ENCODE measurements around the gene BOC. TPM values are rescaled to one million over a fixed set of nuclear protein-coding genes. Genes with fewer than 3 reads are reported as not detected.

Gene BOC
- total RNA-seq, 1 donor = 22.8 TPM

DNA sequence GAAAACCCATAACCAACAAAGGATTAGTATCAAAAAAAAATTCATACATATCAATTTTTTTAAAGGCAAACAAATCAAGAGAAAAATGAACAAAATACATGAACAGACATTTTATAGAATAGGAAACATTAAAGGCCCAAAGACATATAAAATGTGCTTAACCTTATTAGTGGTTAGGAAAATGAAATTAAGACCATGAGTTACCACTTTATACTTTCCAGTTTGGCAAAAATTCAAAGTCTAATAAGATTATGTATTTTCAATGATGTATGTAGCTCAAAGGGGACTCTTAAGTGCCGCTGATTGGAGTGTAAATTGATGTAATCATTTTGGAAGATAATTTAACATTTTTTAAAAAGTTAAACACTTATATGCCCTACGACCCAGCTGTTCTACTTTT, 89.2 kb downstream of the BOC start:
- no peak overlapping the region for H3K4me3 ChIP-seq (ENCODE audit: insufficient read depth, low read length)
- TF ChIP-seq, protein P1, sequence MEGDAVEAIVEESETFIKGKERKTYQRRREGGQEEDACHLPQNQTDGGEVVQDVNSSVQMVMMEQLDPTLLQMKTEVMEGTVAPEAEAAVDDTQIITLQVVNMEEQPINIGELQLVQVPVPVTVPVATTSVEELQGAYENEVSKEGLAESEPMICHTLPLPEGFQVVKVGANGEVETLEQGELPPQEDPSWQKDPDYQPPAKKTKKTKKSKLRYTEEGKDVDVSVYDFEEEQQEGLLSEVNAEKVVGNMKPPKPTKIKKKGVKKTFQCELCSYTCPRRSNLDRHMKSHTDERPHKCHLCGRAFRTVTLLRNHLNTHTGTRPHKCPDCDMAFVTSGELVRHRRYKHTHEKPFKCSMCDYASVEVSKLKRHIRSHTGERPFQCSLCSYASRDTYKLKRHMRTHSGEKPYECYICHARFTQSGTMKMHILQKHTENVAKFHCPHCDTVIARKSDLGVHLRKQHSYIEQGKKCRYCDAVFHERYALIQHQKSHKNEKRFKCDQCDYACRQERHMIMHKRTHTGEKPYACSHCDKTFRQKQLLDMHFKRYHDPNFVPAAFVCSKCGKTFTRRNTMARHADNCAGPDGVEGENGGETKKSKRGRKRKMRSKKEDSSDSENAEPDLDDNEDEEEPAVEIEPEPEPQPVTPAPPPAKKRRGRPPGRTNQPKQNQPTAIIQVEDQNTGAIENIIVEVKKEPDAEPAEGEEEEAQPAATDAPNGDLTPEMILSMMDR (IDR thresholded peaks at IDR 0.05; ENCODE audit: extremely low read depth, low read depth, low read length) = no peak
- H2AFZ ChIP-seq (ENCODE audit: low read length) = no peak overlapping the region
- no peaks in the 10 kb centered on the region for H3K9me3 ChIP-seq (ENCODE audit: low read depth, low read length)
- H3K36me3 ChIP-seq (ENCODE audit: insufficient read depth, low read length) = no peaks in the 10 kb centered on the region
- no peak overlapping the region for H3K27ac ChIP-seq (ENCODE audit: low read depth, low read length)
- H3K79me2 ChIP-seq (ENCODE audit: insufficient read depth, low read length) = no peaks in the 10 kb centered on the region
- no peaks in the 10 kb centered on the region for H3K27me3 ChIP-seq (ENCODE audit: insufficient read depth, low read length)
- H3K4me2 ChIP-seq (ENCODE audit: insufficient read depth, low read length) = no peak overlapping the region
- H4K20me1 ChIP-seq (ENCODE audit: insufficient read depth, low read length) = no peaks in the 10 kb centered on the region
- H3K4me1 ChIP-seq (ENCODE audit: insufficient read depth, low read length) = peaks cover 9% of the 10 kb centered on the region
- no peak for DNase-seq (ENCODE audit: insufficient read length, low spot score, missing footprints)

DNA sequence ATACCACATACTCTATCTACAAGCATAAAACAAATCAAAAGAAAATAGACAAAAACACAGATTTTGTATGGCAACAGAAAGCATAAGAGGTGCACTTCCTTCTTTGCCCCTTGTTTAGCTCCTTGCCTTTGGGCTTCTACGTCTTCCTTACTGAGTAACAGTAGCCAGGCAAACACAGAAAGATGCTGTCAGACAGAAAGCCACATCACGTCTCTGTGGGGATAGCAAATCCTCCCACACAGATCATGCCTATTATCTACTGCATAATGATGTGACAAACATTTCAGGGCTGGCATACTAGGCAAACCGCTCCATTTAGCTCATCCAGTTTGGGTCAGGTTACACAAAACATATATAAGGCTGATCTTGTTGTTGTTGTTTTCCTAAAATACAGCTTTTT, 92.7 kb downstream of the BOC start:
- Histone ChIP-seq H3K27ac (ENCODE audit: low read depth, low read length) (no peak overlapping the region), H3K27me3 (ENCODE audit: insufficient read depth, low read length) (no peaks in the 10 kb centered on the region), H3K4me1 (ENCODE audit: insufficient read depth, low read length) (peaks cover 10% of the 10 kb centered on the region), H2AFZ (ENCODE audit: low read length) (no peak overlapping the region), H3K79me2 (ENCODE audit: insufficient read depth, low read length) (no peaks in the 10 kb centered on the region), H3K36me3 (ENCODE audit: insufficient read depth, low read length) (no peaks in the 10 kb centered on the region), H4K20me1 (ENCODE audit: insufficient read depth, low read length) (no peaks in the 10 kb centered on the region), H3K4me3 (ENCODE audit: insufficient read depth, low read length) (no peak overlapping the region), H3K9me3 (ENCODE audit: low read depth, low read length) (no peaks in the 10 kb centered on the region), H3K4me2 (ENCODE audit: insufficient read depth, low read length) (no peak overlapping the region)
- DNase-seq (ENCODE audit: insufficient read length, low spot score, missing footprints) = no peak
- TF ChIP-seq, protein P1 (IDR thresholded peaks at IDR 0.05; ENCODE audit: extremely low read depth, low read depth, low read length) = no peak

DNA sequence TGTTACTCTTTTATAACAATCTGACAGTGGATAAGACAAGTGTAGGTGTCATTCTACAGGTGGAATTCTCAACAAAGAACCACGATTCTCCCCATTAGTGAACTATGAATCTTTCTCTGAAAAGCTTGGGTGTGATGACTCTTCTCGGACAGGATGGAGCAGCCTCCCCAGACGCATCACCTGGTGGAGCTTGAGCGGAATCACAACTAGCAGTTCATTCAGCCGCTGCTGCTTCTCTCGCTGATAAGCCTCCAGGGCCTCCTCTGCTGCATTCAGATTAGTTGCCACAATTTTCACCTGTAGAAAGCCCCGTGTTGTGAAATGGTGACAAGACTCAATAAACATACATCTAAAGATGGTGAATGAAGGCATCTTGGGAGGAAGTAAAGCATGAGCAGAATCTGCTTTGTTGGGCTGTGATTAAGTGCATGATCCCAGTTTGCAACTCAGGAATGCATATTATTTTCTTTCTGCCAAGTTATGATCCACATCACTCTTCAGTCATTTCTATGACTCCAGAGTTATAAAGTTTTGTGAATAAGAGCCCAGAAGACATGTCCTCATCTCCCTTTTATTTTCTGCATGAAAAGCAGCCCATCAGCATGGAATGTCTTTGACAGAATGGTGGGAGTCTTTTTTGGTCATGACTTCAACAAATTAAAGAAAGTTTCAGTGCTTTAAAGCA, 93.6 kb downstream of the BOC start:
- Histone ChIP-seq H3K79me2 (ENCODE audit: insufficient read depth, low read length) (no peaks in the 10 kb centered on the region), H2AFZ (ENCODE audit: low read length) (no peak overlapping the region), H3K27ac (ENCODE audit: low read depth, low read length) (no peak overlapping the region), H3K9me3 (ENCODE audit: low read depth, low read length) (no peaks in the 10 kb centered on the region), H3K27me3 (ENCODE audit: insufficient read depth, low read length) (no peaks in the 10 kb centered on the region), H4K20me1 (ENCODE audit: insufficient read depth, low read length) (no peaks in the 10 kb centered on the region), H3K36me3 (ENCODE audit: insufficient read depth, low read length) (no peaks in the 10 kb centered on the region), H3K4me1 (ENCODE audit: insufficient read depth, low read length) (peaks cover 10% of the 10 kb centered on the region), H3K4me2 (ENCODE audit: insufficient read depth, low read length) (peak overlapping the region; percentile 3), H3K4me3 (ENCODE audit: insufficient read depth, low read length) (no peak overlapping the region)
- TF ChIP-seq, protein P1 (IDR thresholded peaks at IDR 0.05; ENCODE audit: extremely low read depth, low read depth, low read length) = no peak
- DNase-seq (ENCODE audit: insufficient read length, low spot score, missing footprints) = no peak

DNA sequence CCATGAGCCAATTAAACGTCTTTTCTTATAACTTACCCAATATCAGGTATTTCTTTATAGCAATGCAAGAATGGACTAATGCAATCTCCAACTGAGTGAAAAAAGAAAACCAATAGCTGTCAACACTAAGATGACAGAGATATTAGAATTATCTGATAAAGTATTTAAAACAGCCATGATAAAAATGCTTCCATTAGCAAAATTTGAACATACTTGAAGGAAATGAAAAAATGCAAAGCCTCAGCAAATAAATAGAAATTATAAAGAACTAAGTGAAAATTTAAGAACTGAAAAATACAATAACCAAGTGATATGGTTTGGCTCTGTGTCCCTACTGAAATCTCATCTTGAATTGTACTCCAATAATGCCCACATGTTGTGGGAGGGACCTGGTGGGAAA, 99.6 kb downstream of the BOC start:
- H3K27ac ChIP-seq (ENCODE audit: low read depth, low read length) = no peak overlapping the region
- H2AFZ ChIP-seq (ENCODE audit: low read length) = no peak overlapping the region
- no peaks in the 10 kb centered on the region for H3K79me2 ChIP-seq (ENCODE audit: insufficient read depth, low read length)
- H3K4me2 ChIP-seq (ENCODE audit: insufficient read depth, low read length) = no peak overlapping the region
- H3K4me3 ChIP-seq (ENCODE audit: insufficient read depth, low read length) = no peak overlapping the region
- H4K20me1 ChIP-seq (ENCODE audit: insufficient read depth, low read length) = no peaks in the 10 kb centered on the region
- H3K27me3 ChIP-seq (ENCODE audit: insufficient read depth, low read length) = no peaks in the 10 kb centered on the region
- no peaks in the 10 kb centered on the region for H3K4me1 ChIP-seq (ENCODE audit: insufficient read depth, low read length)
- H3K9me3 ChIP-seq (ENCODE audit: low read depth, low read length) = no peaks in the 10 kb centered on the region
- TF ChIP-seq, protein P1 (IDR thresholded peaks at IDR 0.05; ENCODE audit: extremely low read depth, low read depth, low read length) = no peak
- H3K36me3 ChIP-seq (ENCODE audit: insufficient read depth, low read length) = no peaks in the 10 kb centered on the region
- DNase-seq (ENCODE audit: insufficient read length, low spot score, missing footprints) = no peak

Data from osteoblast (primary cell).